ENCODE results near the gene UBR3.

GRCh38 chr2:170091436-170091835 lies 264.2 kb downstream of the UBR3 start:
- TF ChIP-seq ZNF274 (IDR thresholded peaks at IDR 0.05; ENCODE audit: low read depth, low read length) (no peak), YY1 (IDR thresholded peaks at IDR 0.05; ENCODE audit: insufficient read depth, insufficient read length) (no peak)

Measured in NT2/D1 (cell line).